Measurements from ENCODE around the gene NDUFS6.

- TF ChIP-seq POLR2A (IDR thresholded peaks at IDR 0.05) (no peak), CTCF (IDR thresholded peaks at IDR 0.05) (no peak)
These were observed 22.8 kb upstream of the NDUFS6 start for GRCh38 chr5:1778138-1779020.

Data from lower leg skin (tissue), 3 donors.